Activated CD4-positive, alpha-beta T cell treated with anti-CD3 and anti-CD28 coated beads for 48 hours (primary cell): Measurements from ENCODE around the gene ARRDC3.

ENCODE experiments used
- DNase-seq: peaks from one replicate; pipeline ENCODE4 v3.0.0-alpha.2; 2020

ARRDC3 gene

GRCh38 chr5:91384671-91385430, 1.7 kb upstream of the ARRDC3 start:
- peak; percentile 37 for DNase-seq

- no peak for DNase-seq
These were observed 811 bp upstream of the ARRDC3 start for GRCh38 chr5:91383956-91384300.

- peak; percentile 36 for DNase-seq
These were observed 539 bp downstream of the ARRDC3 start for GRCh38 chr5:91382530-91383026.

GRCh38 chr5:91381774-91382359, 1.2 kb downstream of the ARRDC3 start:
- peak; percentile 79 for DNase-seq

GRCh38 chr5:91381239-91381773, 1.8 kb downstream of the ARRDC3 start:
- DNase-seq: no peak

- peak; percentile 98 for DNase-seq
These were observed 2.5 kb downstream of the ARRDC3 start for GRCh38 chr5:91380491-91381238.

GRCh38 chr5:91379914-91380490, 3.1 kb downstream of the ARRDC3 start:
- peak; percentile 96 for DNase-seq

- DNase-seq: no peak
These were observed 3.7 kb downstream of the ARRDC3 start for GRCh38 chr5:91379246-91379913.

GRCh38 chr5:91378752-91379211, 4.3 kb downstream of the ARRDC3 start:
- DNase-seq: no peak

GRCh38 chr5:91374893-91375520, 8.1 kb downstream of the ARRDC3 start:
- DNase-seq: no peak

GRCh38 chr5:91373600-91373999, 9.5 kb downstream of the ARRDC3 start:
- DNase-seq: no peak

- no peak for DNase-seq
These were observed 10.1 kb downstream of the ARRDC3 start for GRCh38 chr5:91373006-91373405.

- DNase-seq: no peak
These were observed 13.6 kb downstream of the ARRDC3 start for GRCh38 chr5:91369480-91369879.

- DNase-seq: no peak
These were observed 15.0 kb downstream of the ARRDC3 start for GRCh38 chr5:91367908-91368648.

GRCh38 chr5:91367344-91367743, 15.8 kb downstream of the ARRDC3 start:
- no peak for DNase-seq

- no peak for DNase-seq
These were observed 16.6 kb downstream of the ARRDC3 start for GRCh38 chr5:91366551-91366950.

- no peak for DNase-seq
These were observed 17.6 kb downstream of the ARRDC3 start for GRCh38 chr5:91365498-91365897.

GRCh38 chr5:91362935-91363334, 20.2 kb downstream of the ARRDC3 start:
- no peak for DNase-seq

GRCh38 chr5:91361790-91362189, 21.3 kb downstream of the ARRDC3 start:
- DNase-seq: no peak

- no peak for DNase-seq
These were observed 21.9 kb downstream of the ARRDC3 start for GRCh38 chr5:91361055-91361701.
